Smooth muscle cell (in vitro differentiated cells): ENCODE measurements around the gene OSBPL2. TPM values are rescaled to one million over a fixed set of nuclear protein-coding genes. Genes with fewer than 3 reads are reported as not detected.

ENCODE experiments used
- DNase-seq: peaks from one replicate; lab custom pipeline; 2025; ENCODE audit not compliant: unreplicated experiment; lab: John Stamatoyannopoulos, UW
- H2AFZ ChIP-seq: fragments of 200-600 bp; sonication (generic); 2 replicates; pipeline ENCODE4 v1.6.0; 2016; ENCODE audit warnings: antibody characterized with exemption, low read depth, mild to moderate bottlenecking
- H3F3A ChIP-seq: fragments of 200-600 bp; sonication (generic); 2 replicates; pipeline ENCODE4 v1.6.0; 2017; ENCODE audit warnings: antibody characterized with exemption, low read depth
- H3K27ac ChIP-seq: fragments of 200-600 bp; sonication (generic); 2 replicates; pipeline ENCODE4 v1.5.1; 2016; ENCODE audit warnings: low read depth, mild to moderate bottlenecking
- H3K27me3 ChIP-seq: fragments of 200-600 bp; sonication (generic); 2 replicates; pipeline ENCODE4 v1.6.1; 2016; ENCODE audit warnings: low read depth, mild to moderate bottlenecking
- H3K36me3 ChIP-seq: fragments of 200-600 bp; sonication (generic); 2 replicates; pipeline ENCODE4 v1.5.1; 2016; ENCODE audit warnings: low read depth
- H3K4me1 ChIP-seq: fragments of 200-600 bp; sonication (generic); 2 replicates; pipeline ENCODE4 v1.5.1; 2016; ENCODE audit warnings: low read depth
- H3K4me2 ChIP-seq: fragments of 200-600 bp; sonication (generic); 2 replicates; pipeline ENCODE4 v1.6.0; 2016; ENCODE audit warnings: mild to moderate bottlenecking
- H3K4me3 ChIP-seq: fragments of 200-600 bp; sonication (generic); 2 replicates; pipeline ENCODE4 v1.5.1; 2016; ENCODE audit warnings: mild to moderate bottlenecking
- H3K79me2 ChIP-seq: fragments of 200-600 bp; sonication (generic); 2 replicates; pipeline ENCODE4 v1.6.0; 2016; ENCODE audit warnings: low read depth, mild to moderate bottlenecking
- H3K9ac ChIP-seq: fragments of 200-600 bp; sonication (generic); 2 replicates; pipeline ENCODE4 v1.6.0; 2016; ENCODE audit warnings: low read depth
- H3K9me3 ChIP-seq: fragments of 200-600 bp; sonication (generic); replicated peaks from 2 replicates; pipeline ENCODE4 v1.5.1; 2016; ENCODE audit warnings: low read depth
- H4K20me1 ChIP-seq: fragments of 200-600 bp; sonication (generic); 2 replicates; pipeline ENCODE4 v1.6.0; 2016; ENCODE audit warnings: low read depth
- WGBS: methylation state at CpG from one replicate; pipeline ENCODE4 v1.1.7; 2016; ENCODE audit warnings: low lambda C conversion rate; 5-methylcytosine and 5-hydroxymethylcytosine counted together
- polyA plus RNA-seq: library from polyadenylated mRNA; unstranded; fragments of >200 nt; fragmentation: Nextera tagmentation; extraction: Ambion mirVana; gene quantifications from 2 replicates; pipeline ENCODE4 v1.2.1, GENCODE V29; 2016
- total RNA-seq: library from RNA; depleted of rRNA; stranded (reverse); fragments of >200 nt; gene quantifications from 2 replicates; pipeline ENCODE4 v1.2.3, GENCODE V29; 2014
- TF ChIP-seq, protein P1 (sequence below): fragments of 200-600 bp; sonication (generic); IDR thresholded peaks from 2 replicates; pipeline ENCODE4 v1.5.1; 2017; ENCODE audit warnings: borderline replicate concordance, mild to moderate bottlenecking, antibody characterized with exemption; ENCODE audit not compliant: insufficient read depth, poor library complexity, severe bottlenecking

Gene OSBPL2
- total and polyA plus RNA-seq, 2 experiments from 2014 or later = 34.3 to 37.0 TPM

DNA sequence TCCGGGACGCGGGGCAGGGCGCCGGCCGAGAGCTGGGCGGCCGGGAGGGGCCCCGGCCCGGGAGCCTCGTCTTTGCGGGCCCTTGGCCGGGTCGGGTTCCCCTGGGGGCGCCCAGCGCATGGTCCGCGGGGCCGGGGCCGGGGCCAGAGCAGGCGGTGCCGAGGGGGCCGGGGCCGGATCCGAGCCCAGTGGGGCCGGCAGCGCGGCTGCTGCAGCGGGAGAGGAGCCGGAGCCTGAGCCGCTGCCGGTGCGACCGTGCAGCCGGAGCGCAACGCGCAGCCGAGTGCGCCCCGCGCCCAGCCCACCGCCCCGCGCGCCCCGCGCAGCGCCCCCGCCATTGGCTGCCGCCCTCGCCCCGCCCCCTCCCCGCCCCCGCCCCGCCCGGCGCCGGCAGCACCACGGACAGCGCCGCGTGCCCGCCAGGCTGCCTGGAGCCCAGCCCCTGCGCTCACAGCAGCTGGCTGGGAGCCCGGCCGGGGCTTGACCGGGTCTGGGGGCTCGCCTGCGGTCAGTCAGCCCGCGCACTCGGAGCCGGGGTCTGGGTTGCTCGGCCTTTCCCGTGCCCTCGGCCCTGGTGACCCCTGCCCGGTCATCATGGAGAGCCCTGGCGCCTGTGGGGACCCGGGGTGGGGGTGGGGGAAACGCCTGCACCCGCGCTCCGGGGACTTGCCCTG is 18.2 kb upstream of the OSBPL2 start, which contains the start of gene HRH3:
HRH3 (minus strand) TSS at position 287 of the 674 bp plus-strand sequence. CDS start 308 bp downstream, outside the sequence.
- Histone ChIP-seq H3K4me2 (peak within 1 kb of the TSS; percentile 84), H3K27me3 (peaks cover 86% of the 10 kb centered on the region), H3K79me2 (no peaks in the 10 kb centered on the region), H3K27ac (no peak within 1 kb of the TSS), H3K4me1 (peaks cover 23% of the 10 kb centered on the region), H3K9ac (no peak within 1 kb of the TSS), H3K9me3 (no peaks in the 10 kb centered on the region), H4K20me1 (peaks cover 11% of the 10 kb centered on the region), H3K36me3 (no peaks in the 10 kb centered on the region), H3K4me3 (peak within 1 kb of the TSS; percentile 21), H3F3A (no peaks in the 10 kb centered on the region), H2AFZ (no peak within 1 kb of the TSS)
- peak; percentile 24 for DNase-seq
- WGBS = 3% methylated on average over 32 of the region's 84 CpGs
- TF ChIP-seq, protein P1, sequence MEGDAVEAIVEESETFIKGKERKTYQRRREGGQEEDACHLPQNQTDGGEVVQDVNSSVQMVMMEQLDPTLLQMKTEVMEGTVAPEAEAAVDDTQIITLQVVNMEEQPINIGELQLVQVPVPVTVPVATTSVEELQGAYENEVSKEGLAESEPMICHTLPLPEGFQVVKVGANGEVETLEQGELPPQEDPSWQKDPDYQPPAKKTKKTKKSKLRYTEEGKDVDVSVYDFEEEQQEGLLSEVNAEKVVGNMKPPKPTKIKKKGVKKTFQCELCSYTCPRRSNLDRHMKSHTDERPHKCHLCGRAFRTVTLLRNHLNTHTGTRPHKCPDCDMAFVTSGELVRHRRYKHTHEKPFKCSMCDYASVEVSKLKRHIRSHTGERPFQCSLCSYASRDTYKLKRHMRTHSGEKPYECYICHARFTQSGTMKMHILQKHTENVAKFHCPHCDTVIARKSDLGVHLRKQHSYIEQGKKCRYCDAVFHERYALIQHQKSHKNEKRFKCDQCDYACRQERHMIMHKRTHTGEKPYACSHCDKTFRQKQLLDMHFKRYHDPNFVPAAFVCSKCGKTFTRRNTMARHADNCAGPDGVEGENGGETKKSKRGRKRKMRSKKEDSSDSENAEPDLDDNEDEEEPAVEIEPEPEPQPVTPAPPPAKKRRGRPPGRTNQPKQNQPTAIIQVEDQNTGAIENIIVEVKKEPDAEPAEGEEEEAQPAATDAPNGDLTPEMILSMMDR = no peak

DNA sequence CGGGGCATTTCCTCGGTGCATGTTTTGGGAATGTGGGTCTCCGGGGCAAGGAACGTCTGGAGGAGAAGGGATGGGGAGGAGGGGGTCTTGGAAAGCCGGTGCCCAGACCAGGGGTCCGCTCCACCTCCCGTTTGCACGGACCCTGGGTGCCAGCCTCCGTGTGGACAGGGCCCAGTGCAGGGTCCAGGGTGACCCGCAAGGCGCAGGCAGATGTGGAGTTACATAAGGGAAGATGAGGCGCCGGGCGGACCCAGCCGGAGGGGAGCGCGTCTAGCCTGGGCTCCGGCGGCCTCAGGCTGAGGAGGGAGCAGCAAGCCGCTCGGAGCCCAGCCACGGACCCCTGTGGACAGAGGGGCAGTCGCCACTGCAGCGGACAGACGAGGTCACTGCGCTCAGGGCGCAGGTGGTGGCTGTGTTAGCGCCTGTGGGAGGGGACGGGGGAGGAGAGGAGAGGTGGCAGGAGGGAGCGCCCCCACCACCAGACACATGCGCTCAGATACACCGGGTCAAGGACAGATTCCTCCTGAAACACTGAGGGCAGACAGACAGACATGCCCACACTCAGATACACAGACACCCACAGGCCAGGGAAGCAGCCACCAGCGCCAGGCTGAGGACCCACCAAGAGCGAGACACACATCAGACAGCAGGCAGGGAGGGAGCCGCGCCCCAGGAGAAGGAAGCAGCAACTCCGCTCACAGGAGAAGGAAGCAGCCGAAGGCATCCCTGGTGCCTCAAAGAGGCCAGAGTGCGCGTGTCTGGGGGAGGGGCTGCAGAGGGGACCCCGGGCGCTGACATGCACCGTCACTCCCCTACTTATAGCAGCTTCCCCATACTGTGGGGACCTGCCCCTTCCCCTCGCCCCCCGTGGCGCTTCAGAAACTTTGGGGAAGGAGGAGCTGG is 17.4 kb upstream of the OSBPL2 start:
- WGBS = 13% methylated on average over 42 of the region's 46 CpGs
- DNase-seq = no peak
- no peak overlapping the region for H3K27ac ChIP-seq

DNA sequence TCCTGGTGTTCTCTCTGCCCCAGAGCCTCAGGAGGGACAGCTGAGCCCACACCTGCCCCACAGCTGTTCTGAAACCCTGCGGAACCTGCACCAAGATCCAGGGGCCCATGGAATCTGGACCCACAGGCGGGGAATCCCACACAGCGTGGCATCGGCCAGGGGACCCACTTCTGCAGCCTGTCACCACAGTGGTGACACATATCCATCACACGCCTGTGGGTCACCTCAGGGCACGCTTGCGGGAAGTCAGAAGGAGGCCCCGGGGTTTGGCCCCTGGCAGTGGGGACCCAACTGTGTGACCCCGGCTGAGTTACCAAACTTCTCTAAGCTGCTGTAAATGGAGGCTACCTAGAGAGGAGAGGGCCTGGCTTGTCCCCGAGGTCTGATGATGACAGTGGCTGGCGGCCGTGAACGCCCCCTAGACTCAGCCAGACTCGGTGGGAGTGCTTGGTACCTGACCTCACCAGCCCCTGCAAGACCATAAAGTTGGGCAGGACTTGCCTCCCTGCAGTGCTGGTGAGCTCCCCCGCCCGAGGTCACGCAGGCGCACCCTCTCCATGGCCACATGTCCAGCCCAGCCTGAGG is 16.0 kb upstream of the OSBPL2 start:
- Histone ChIP-seq H3K4me1 (peaks cover 23% of the 10 kb centered on the region), H3K9ac (no peak overlapping the region), H3K9me3 (no peaks in the 10 kb centered on the region), H3K4me2 (no peak overlapping the region), H3K36me3 (no peaks in the 10 kb centered on the region), H3F3A (no peaks in the 10 kb centered on the region), H3K27me3 (peaks cover 83% of the 10 kb centered on the region), H3K27ac (no peak overlapping the region), H3K79me2 (no peaks in the 10 kb centered on the region), H2AFZ (no peak overlapping the region), H3K4me3 (no peak overlapping the region), H4K20me1 (peaks cover 11% of the 10 kb centered on the region)
- no peak for DNase-seq
- WGBS = 82% methylated on average over 18 of the region's 18 CpGs
- TF ChIP-seq, protein P1 = no peak

More for the DNA sequence above, 17.4 kb upstream of the OSBPL2 start:
- TF ChIP-seq, protein P1 = no peak
- H2AFZ ChIP-seq = no peak overlapping the region
- H3K9me3 ChIP-seq = no peaks in the 10 kb centered on the region
- H3K4me3 ChIP-seq = peak overlapping the region; percentile 18
- peaks cover 90% of the 10 kb centered on the region for H3K27me3 ChIP-seq
- peak overlapping the region; percentile 82 for H3K4me2 ChIP-seq
- peaks cover 11% of the 10 kb centered on the region for H4K20me1 ChIP-seq
- no peaks in the 10 kb centered on the region for H3K36me3 ChIP-seq
- no peaks in the 10 kb centered on the region for H3K79me2 ChIP-seq
- H3K4me1 ChIP-seq = peaks cover 23% of the 10 kb centered on the region
- no peak overlapping the region for H3K9ac ChIP-seq
- no peaks in the 10 kb centered on the region for H3F3A ChIP-seq
